ENCODE data around the gene HPCAL1.
"Not testable (repeated sequence)": the region's sequence is repeated elsewhere in the genome, so short reads cannot be mapped to it uniquely, and the experiment has no call there.

Gene HPCAL1

GRCh38 chr2:10302479-10303180 lies at the start of gene HPCAL1:
TSS of gene HPCAL1 (plus strand) at chr2:10302904. CDS start at chr2:10419758, 116,854 bp downstream.
- DNase-seq: peak; percentile 92

GRCh38 chr2:10253596-10254372 lies 48.9 kb upstream of the HPCAL1 start:
- DNase-seq: no peak

- DNase-seq: no peak
Measured at GRCh38 chr2:10254373-10255188, 48.1 kb upstream of the HPCAL1 start.

- DNase-seq: no peak
Measured at GRCh38 chr2:10255189-10256030, 47.3 kb upstream of the HPCAL1 start.

- DNase-seq: no peak
Measured at GRCh38 chr2:10256031-10256514, 46.6 kb upstream of the HPCAL1 start.

- no peak for DNase-seq
Measured at GRCh38 chr2:10256515-10257031, 46.1 kb upstream of the HPCAL1 start.

- DNase-seq: no peak
Measured at GRCh38 chr2:10257036-10257435, 45.7 kb upstream of the HPCAL1 start.

GRCh38 chr2:10257500-10258147 lies 45.1 kb upstream of the HPCAL1 start:
- DNase-seq: no peak

- no peak for DNase-seq
Measured at GRCh38 chr2:10258326-10258725, 44.4 kb upstream of the HPCAL1 start.

- DNase-seq: no peak
Measured at GRCh38 chr2:10258726-10259125, 44.0 kb upstream of the HPCAL1 start.

GRCh38 chr2:10260130-10260529 lies 42.6 kb upstream of the HPCAL1 start:
- DNase-seq: no peak

GRCh38 chr2:10263526-10263925 lies 39.2 kb upstream of the HPCAL1 start:
- not testable (repeated sequence) for DNase-seq

- DNase-seq: no peak
Measured at GRCh38 chr2:10264506-10265328, 38.0 kb upstream of the HPCAL1 start.

GRCh38 chr2:10265329-10266132 lies 37.2 kb upstream of the HPCAL1 start:
- DNase-seq: no peak

GRCh38 chr2:10266133-10266620 lies 36.5 kb upstream of the HPCAL1 start:
- DNase-seq: peak; percentile 7

GRCh38 chr2:10267036-10267435 lies 35.7 kb upstream of the HPCAL1 start:
- DNase-seq: no peak

GRCh38 chr2:10267551-10268465 lies 34.9 kb upstream of the HPCAL1 start:
- DNase-seq: no peak

- no peak for DNase-seq
Measured at GRCh38 chr2:10269291-10269690, 33.4 kb upstream of the HPCAL1 start.
